ENCODE results near the gene RASAL1. TPM values are rescaled to one million over a fixed set of nuclear protein-coding genes. Genes with fewer than 3 reads are reported as not detected.

RASAL1 gene
- total RNA-seq, 1 experiment from 2014 or later, result 16.0 TPM

GRCh38 chr12:113108308-113108707 lies 27.3 kb downstream of the RASAL1 start:
- H3K4me3 ChIP-seq (replicated peaks in 1 of 2; ENCODE audit: low read depth in 1 of 2, low read length in 2 of 2), result no peak overlapping the region
- DNase-seq (ENCODE audit: low read depth, low spot score) (no peak), ATAC-seq (no peak)
- ChIA-PET RAD21 (ENCODE audit: low non-redundant PET in 1 of 2, low total read pairs in 2 of 2, uncharacterized antibody in 2 of 2, unreplicated experiment in 2 of 2) (no interaction called here), CTCF (no interaction called here), POLR2A (no interaction called here)
- no peaks in the 10 kb centered on the region for H3K9me2 ChIP-seq (ENCODE audit: insufficient read depth)
- H3K79me2 ChIP-seq (ENCODE audit: insufficient read depth, low read length), result no peaks in the 10 kb centered on the region
- H2AFZ ChIP-seq (ENCODE audit: low read depth, low read length, poor library complexity, severe bottlenecking), result no peak overlapping the region
- H3K27ac ChIP-seq (ENCODE audit: low read depth, low read length), result no peak overlapping the region
- BruUV-seq (replicated peaks), result no TSS peak
- TF ChIP-seq EGR1 (IDR thresholded peaks at IDR 0.05; ENCODE audit: low read depth) (no peak), EZH2phosphoT487 (IDR thresholded peaks at IDR 0.05; ENCODE audit: borderline replicate concordance) (no peak), CBX3 (IDR thresholded peaks at IDR 0.05; ENCODE audit: low read depth) (no peak), SRF (IDR thresholded peaks at IDR 0.05; ENCODE audit: low read depth) (no peak), FOSL1 (IDR thresholded peaks at IDR 0.05; ENCODE audit: low read depth) (no peak), ATF3 (IDR thresholded peaks at IDR 0.05) (no peak), SIN3A (IDR thresholded peaks at IDR 0.05; ENCODE audit: low read depth) (no peak), ZFX (IDR thresholded peaks at IDR 0.05) (no peak), RAD21 (IDR thresholded peaks at IDR 0.05; ENCODE audit: low read depth) (no peak), JUND (IDR thresholded peaks at IDR 0.05) (no peak), TCF7L2 (IDR thresholded peaks at IDR 0.05; ENCODE audit: borderline replicate concordance, extremely low read depth, insufficient read depth, insufficient read length) (no peak), ZBTB33 (IDR thresholded peaks at IDR 0.05; ENCODE audit: extremely low read depth, insufficient replicate concordance, low read length) (no peak)
- TF ChIP-seq, protein P1, sequence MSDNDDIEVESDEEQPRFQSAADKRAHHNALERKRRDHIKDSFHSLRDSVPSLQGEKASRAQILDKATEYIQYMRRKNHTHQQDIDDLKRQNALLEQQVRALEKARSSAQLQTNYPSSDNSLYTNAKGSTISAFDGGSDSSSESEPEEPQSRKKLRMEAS (IDR thresholded peaks at IDR 0.05), result no peak
- TF ChIP-seq, protein P2, sequence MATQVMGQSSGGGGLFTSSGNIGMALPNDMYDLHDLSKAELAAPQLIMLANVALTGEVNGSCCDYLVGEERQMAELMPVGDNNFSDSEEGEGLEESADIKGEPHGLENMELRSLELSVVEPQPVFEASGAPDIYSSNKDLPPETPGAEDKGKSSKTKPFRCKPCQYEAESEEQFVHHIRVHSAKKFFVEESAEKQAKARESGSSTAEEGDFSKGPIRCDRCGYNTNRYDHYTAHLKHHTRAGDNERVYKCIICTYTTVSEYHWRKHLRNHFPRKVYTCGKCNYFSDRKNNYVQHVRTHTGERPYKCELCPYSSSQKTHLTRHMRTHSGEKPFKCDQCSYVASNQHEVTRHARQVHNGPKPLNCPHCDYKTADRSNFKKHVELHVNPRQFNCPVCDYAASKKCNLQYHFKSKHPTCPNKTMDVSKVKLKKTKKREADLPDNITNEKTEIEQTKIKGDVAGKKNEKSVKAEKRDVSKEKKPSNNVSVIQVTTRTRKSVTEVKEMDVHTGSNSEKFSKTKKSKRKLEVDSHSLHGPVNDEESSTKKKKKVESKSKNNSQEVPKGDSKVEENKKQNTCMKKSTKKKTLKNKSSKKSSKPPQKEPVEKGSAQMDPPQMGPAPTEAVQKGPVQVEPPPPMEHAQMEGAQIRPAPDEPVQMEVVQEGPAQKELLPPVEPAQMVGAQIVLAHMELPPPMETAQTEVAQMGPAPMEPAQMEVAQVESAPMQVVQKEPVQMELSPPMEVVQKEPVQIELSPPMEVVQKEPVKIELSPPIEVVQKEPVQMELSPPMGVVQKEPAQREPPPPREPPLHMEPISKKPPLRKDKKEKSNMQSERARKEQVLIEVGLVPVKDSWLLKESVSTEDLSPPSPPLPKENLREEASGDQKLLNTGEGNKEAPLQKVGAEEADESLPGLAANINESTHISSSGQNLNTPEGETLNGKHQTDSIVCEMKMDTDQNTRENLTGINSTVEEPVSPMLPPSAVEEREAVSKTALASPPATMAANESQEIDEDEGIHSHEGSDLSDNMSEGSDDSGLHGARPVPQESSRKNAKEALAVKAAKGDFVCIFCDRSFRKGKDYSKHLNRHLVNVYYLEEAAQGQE (IDR thresholded peaks at IDR 0.05; ENCODE audit: low read depth), result no peak
- TF ChIP-seq, protein P3, sequence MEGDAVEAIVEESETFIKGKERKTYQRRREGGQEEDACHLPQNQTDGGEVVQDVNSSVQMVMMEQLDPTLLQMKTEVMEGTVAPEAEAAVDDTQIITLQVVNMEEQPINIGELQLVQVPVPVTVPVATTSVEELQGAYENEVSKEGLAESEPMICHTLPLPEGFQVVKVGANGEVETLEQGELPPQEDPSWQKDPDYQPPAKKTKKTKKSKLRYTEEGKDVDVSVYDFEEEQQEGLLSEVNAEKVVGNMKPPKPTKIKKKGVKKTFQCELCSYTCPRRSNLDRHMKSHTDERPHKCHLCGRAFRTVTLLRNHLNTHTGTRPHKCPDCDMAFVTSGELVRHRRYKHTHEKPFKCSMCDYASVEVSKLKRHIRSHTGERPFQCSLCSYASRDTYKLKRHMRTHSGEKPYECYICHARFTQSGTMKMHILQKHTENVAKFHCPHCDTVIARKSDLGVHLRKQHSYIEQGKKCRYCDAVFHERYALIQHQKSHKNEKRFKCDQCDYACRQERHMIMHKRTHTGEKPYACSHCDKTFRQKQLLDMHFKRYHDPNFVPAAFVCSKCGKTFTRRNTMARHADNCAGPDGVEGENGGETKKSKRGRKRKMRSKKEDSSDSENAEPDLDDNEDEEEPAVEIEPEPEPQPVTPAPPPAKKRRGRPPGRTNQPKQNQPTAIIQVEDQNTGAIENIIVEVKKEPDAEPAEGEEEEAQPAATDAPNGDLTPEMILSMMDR (IDR thresholded peaks at IDR 0.05 in 2 of 3, conservative IDR thresholded peaks at IDR 0.05 in 1 of 3; ENCODE audit: borderline replicate concordance in 1 of 3, insufficient read depth in 1 of 3, low read depth in 2 of 3, low read length in 2 of 3), result no peak
- H3K36me3 ChIP-seq (ENCODE audit: control insufficient read depth in 1 of 2, insufficient read depth in 2 of 2, low read length in 2 of 2), result no peaks in the 10 kb centered on the region
- no peaks in the 10 kb centered on the region for H4K20me1 ChIP-seq (ENCODE audit: insufficient read depth)
- no peaks in the 10 kb centered on the region; a peak in 1 of 4 replicates for H3K4me1 ChIP-seq (ENCODE audit: control insufficient read depth in 1 of 2, insufficient read depth in 2 of 2, low read length in 2 of 2)
- no peaks in the 10 kb centered on the region for H3K9me3 ChIP-seq (ENCODE audit: control insufficient read depth in 1 of 2, insufficient read depth in 1 of 2, low read depth in 1 of 2, low read length in 2 of 2)
- intact Hi-C loops (cut with micrococcal nuclease), result no loop called here
- H3K4me2 ChIP-seq (ENCODE audit: low read length), result no peak overlapping the region
- no peaks in the 10 kb centered on the region for H3K27me3 ChIP-seq (ENCODE audit: insufficient read depth, low read length)
- H3K9ac ChIP-seq (ENCODE audit: low read length), result no peak overlapping the region
